Left renal cortex interstitium (tissue), 4 donors: ENCODE data around the gene FGD3. TPM values are rescaled to one million over a fixed set of nuclear protein-coding genes. Genes with fewer than 3 reads are reported as not detected.

Experiments
- DNase-seq, 4 donors: peaks; one replicate each; pipeline ENCODE4 v3.0.0-alpha.2; 2013; ENCODE audit warnings: low read depth in 4 of 4, low spot score in 2 of 4, missing footprints in 1 of 4
- polyA plus RNA-seq, 4 donors: library from polyadenylated mRNA; unstranded; fragments of 120-200 nt; gene quantifications; one replicate each; pipeline ENCODE4 v1.2.1, GENCODE V29; 2013; ENCODE audit not compliant: insufficient read length in 4 of 4

The FGD3 gene
- polyA plus RNA-seq, 4 donors: 5.1 to 9.5 (median 6.4) TPM

DNA sequence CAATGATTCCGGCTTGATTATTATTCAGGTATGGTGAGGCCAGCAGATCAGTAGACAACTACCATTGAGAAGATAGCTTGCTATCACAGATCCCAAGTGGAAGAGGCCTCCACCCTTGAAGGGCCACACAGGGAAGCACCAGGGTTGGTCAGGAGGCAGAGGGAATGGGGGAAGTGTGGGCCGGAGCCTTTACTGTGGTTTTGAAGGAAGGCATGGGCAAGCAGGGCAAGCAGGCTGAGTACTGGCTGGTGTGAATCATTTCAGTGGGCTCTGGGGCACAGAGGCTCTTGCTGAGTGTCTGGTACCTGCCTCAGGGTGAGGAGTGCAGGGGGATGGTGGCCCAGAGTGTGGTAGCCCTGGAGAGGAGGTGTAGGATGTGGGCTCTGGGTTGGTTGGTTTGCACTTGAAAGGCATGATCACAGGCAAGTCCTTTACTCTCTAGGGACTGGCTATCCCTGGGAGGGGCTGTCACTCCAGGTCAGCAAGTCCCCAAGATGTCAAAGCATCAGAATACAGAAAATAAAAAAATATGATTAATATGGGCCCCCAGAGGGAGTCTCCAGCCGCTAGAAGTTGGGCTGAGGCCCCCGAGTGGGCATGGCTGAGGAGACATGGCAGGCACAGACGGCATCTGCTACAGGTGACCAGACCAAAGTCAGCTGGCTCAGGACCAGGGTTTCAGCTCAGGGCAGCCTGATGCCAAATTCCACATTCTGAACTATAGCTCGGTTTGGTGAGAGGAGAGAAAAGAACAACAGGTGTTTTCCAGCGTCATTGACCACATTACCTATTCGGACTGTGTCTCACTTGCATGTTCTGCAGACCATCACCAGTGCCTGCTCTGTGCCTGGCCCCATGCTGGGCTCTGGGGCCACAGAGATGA, 101.5 kb downstream of the FGD3 start:
- DNase-seq: no peak

GRCh38 chr9:93049491-93049890, 102.2 kb downstream of the FGD3 start:
- no peak for DNase-seq

- DNase-seq: no peak
Measured at GRCh38 chr9:93050231-93050630, 102.9 kb downstream of the FGD3 start.

DNA sequence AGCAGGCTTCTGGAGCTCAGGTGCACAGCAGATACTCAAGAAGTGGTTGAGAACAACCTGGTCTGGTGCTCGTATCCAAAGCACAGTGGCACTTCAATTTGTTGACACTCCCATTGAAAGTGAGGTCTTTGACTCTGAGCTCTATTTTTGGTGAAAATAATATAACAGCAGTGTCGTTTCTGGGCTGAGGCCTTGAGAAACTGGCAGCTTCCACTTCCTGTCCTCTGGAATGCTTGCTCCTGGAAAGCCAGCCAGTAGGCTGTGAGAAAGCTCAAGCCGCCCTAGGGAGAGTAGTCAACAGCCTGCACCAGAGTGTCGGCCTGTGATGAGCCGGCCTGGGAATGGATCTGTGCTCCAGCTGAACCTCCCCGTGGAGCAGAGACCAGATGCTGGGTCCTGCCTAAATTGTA, 104.4 kb downstream of the FGD3 start:
- no peak for DNase-seq

- no peak for DNase-seq
Measured at GRCh38 chr9:93052791-93053540, 105.6 kb downstream of the FGD3 start.

DNA sequence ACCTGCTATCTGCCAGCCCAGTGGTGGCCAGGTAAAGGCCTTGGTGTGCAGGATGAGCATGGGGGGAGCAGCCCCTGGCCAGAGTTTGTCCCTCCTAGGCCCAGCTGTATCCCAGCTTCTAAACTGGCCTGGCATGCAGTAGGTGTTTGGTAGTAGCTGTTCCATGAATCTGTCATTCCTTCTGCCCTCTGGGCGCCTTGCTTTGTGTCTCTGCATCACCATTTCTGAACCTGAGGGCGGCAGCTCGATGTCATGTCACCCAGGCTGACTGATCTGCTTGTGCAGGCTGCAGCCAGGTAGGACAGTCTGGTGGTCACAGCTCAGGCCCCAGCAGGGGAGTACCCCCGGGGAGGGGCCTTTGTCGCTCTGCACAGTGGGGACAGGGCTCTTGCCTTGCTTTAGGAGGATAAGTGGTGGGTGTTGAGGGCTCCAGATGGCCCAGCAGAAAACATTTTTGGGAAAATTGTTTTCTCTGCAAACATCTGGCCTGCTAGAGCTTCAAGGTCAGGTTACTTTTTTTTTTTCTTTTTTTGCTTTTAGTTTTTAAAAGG, 106.5 kb downstream of the FGD3 start:
- DNase-seq: no peak

DNA sequence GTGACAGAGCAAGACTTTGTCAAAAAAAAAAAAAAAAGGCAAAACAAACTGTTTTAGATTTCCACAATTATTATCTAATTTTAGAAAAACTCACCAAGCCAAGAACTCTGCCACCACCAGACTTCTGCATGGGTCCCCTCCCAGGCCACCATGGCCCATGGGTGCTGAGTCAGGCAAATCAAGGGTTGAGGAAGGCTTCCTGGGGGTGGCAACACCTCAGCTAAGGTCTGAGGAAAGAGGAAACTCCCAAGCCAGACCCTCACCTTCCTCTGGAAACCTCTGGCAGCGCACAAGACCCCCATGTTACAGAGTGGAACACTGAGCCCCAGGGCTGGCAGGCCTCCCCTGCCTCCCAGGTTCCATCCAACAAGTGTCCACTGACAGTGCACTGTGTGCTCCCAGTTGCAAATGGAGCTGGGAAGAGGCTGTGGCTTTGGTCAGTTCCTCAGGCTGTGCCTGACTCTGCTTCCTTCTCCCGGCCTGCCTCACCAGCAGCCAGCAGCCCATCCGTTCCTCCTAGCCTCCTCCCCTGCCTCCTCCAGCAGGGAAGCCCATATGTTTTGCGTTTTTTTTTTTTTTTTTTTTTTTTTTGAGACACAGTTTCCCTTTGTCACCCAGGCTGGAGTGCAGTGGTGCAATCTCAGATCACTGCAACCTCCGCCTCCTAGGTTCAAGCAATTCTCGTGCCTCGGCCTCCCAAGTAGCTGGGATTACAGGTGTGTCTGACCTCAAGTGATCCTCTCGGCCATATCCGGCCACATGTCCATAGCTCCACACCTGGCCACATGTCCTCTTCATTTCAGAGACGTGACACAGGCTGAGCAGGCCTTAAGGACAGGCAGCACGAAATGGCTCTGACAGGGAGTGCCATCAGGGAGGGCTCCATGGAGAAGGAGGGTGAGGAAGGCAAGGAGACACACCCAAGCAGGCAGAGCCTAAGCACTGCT, 107.7 kb downstream of the FGD3 start:
- DNase-seq: no peak

GRCh38 chr9:93057042-93057702, 109.8 kb downstream of the FGD3 start:
- no peak for DNase-seq

DNA sequence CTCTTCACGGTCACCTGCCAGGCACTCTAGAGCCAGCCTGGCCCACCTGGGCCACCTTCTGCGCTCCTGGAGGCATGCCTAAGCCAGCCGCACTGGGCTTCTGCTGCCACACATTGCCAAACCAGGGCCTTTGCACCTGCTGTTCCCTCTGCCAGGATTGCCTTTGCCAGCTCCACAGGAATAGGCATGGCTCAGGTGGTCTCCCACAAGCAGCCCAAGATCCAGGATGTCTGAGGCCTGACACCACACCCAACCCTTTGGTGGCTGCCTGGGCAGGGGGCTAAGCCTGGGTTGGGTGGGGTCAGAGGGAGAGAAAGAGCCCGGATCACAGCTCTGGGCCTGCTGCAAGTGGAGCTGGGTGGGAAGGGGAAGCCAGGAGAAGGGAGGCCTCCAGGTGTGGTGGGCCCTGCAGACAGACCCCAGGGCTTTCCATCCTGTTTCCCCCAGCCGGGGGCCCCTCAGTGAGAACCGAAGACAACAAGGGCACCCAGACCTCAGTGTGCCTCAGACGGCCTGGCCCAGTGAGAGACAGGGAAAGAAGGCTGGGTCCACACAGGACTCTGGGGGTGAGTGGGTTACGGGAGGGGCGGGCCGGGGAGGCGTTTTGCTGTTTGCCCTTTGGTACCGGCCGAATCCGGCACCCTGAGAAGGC, 110.5 kb downstream of the FGD3 start:
- no peak for DNase-seq

DNA sequence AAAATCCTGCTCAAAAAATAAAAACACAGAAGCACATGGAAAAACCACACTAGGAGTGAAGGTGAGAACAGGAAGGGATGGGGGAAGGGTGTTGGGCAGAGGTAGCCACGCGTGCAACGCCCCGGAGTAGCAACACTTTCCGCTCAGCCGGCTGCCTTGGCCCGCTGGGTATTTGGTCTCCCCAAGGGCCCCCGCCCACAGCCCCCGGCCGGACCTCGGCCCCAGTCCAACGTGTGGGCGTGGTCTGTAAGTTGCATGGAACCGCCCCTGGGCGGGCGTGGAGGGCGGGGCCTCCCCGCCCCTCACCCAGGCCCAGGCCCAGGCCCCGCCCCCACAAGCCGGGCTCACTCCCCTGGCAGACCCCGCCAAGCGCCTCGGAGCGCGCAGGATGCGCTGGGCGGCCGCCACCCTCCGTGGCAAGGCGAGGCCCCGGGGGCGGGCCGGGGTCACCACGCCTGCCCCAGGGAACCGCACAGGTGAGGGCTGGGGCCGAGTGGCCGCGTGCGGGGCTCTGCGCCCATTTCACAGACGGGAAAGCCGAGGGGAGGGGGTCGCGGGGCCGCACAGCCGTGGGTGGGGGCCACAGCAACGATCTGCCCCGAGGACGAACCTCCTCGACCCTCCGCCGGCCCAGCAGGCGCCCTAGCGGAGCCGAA, 111.2 kb downstream of the FGD3 start, which contains the start of gene SUSD3:
SUSD3 (plus strand) TSS at position 347 of the 656 bp plus-strand sequence; CDS start at position 389, 42 bp downstream.
- DNase-seq: peak; percentile 41 to 75 (median 56)

GRCh38 chr9:93059011-93059714, 111.8 kb downstream of the FGD3 start:
- DNase-seq: no peak

- DNase-seq: no peak
Measured at GRCh38 chr9:93059715-93060578, 112.6 kb downstream of the FGD3 start.

DNA sequence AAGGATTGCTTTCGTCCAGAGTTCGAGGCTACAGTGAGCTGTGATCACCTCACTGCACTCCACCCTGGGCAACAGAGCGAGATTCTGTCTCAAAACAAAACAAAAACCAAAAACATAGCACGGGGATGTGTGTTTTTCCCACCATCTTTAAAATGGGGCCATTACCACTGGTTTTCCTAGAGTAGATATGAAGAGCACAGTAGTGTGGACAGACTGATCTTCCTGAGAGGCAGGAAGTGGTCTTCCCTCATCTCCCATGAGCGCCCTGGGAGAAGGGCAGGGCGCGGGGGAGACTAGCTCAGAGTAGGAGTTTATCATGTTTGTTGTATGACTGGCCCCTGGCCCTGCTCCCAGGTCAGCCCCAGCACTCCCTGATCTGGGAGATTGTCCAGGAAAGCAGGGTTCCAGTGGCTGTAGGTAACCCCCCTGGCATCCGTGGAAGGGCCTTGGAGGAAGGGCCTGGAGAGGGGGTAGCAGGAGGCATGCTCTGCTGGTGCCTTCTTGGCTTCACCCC, 113.5 kb downstream of the FGD3 start:
- no peak for DNase-seq

GRCh38 chr9:93061260-93061751, 114.0 kb downstream of the FGD3 start:
- no peak for DNase-seq

GRCh38 chr9:93061791-93062763, 114.8 kb downstream of the FGD3 start:
- DNase-seq: no peak
